ENCODE data around the gene CDHR5. TPM values are rescaled to one million over a fixed set of nuclear protein-coding genes. Genes with fewer than 3 reads are reported as not detected.

Gene CDHR5
- total and polyA plus RNA-seq, 9 of the 15 experiments (the other 6 are each of a cell fraction or from before 2014, with no cell fraction given): 0.16 TPM; not detected in 8

DNA sequence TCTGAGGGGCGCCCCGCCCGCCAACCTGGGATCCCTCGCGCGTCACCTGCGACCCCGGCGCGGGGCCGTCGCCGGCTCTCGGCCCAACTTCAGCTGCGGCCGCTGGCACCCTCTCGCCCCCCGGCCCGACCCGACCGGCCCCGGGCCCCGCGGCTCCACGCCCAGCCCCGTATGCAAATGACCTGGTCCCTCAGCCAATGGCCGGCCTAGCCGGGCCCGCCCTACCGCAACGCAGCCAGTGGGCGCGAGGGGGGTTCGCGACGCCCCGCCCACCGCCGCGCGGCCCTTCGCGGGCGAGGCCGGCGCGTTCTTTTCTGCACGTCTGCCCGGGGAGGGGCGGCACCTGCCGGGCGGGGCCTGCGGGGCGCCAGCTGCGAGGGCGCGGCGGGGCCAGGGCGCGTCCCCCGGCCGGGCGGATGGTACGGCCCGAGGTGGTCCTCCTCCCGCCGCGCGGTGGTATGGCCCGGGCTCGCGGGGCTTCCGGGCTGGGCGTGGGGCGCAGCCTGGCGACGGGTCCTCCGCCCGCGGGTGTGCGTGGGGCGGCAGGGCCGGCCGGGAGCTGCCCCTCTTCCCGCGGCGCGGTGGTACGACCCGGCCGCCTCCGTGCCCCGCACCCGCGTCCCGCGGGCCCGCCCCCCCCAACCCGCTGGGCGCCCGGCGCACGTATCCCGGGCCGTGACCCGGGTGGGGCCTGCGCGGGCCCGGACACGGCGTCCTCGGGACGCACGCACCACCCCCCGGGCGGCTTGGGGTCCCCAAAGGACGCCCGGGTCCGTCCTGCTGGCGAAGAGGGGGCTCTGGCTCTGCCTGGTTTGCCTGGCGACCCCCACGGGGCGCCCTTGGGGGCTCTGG is 56.2 kb downstream of the CDHR5 start (continued):
- TF ChIP-seq MAX (CRISPR knock-in tag; IDR thresholded peaks at IDR 0.05): no peak
- TF ChIP-seq ZNF274 (IDR thresholded peaks at IDR 0.05; ENCODE audit: borderline replicate concordance, low read depth, low read length): no peak
- TF ChIP-seq HDAC1 (IDR thresholded peaks at IDR 0.05): no peak
- TF ChIP-seq HNRNPUL1 (IDR thresholded peaks at IDR 0.05; ENCODE audit: low read length): no peak
- TF ChIP-seq GATAD2A (IDR thresholded peaks at IDR 0.05): no peak
- TF ChIP-seq, protein P1, sequence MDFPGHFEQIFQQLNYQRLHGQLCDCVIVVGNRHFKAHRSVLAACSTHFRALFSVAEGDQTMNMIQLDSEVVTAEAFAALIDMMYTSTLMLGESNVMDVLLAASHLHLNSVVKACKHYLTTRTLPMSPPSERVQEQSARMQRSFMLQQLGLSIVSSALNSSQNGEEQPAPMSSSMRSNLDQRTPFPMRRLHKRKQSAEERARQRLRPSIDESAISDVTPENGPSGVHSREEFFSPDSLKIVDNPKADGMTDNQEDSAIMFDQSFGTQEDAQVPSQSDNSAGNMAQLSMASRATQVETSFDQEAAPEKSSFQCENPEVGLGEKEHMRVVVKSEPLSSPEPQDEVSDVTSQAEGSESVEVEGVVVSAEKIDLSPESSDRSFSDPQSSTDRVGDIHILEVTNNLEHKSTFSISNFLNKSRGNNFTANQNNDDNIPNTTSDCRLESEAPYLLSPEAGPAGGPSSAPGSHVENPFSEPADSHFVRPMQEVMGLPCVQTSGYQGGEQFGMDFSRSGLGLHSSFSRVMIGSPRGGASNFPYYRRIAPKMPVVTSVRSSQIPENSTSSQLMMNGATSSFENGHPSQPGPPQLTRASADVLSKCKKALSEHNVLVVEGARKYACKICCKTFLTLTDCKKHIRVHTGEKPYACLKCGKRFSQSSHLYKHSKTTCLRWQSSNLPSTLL (IDR thresholded peaks at IDR 0.05): no peak
- TF ChIP-seq NFYB (IDR thresholded peaks at IDR 0.05; ENCODE audit: extremely low read depth, insufficient read length): peak; percentile 83
- peak; percentile 27 for TF ChIP-seq TAF1 (IDR thresholded peaks at IDR 0.05; ENCODE audit: control insufficient read depth, extremely low read depth, insufficient read depth, low read length, severe bottlenecking)
- TF ChIP-seq, protein P2, sequence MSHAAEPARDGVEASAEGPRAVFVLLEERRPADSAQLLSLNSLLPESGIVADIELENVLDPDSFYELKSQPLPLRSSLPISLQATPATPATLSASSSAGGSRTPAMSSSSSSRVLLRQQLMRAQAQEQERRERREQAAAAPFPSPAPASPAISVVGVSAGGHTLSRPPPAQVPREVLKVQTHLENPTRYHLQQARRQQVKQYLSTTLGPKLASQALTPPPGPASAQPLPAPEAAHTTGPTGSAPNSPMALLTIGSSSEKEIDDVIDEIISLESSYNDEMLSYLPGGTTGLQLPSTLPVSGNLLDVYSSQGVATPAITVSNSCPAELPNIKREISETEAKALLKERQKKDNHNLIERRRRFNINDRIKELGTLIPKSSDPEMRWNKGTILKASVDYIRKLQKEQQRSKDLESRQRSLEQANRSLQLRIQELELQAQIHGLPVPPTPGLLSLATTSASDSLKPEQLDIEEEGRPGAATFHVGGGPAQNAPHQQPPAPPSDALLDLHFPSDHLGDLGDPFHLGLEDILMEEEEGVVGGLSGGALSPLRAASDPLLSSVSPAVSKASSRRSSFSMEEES (CRISPR knock-in tag; IDR thresholded peaks at IDR 0.05): no peak
- TF ChIP-seq GATA2 (CRISPR knock-in tag; IDR thresholded peaks at IDR 0.05): no peak
- TF ChIP-seq, protein P3, sequence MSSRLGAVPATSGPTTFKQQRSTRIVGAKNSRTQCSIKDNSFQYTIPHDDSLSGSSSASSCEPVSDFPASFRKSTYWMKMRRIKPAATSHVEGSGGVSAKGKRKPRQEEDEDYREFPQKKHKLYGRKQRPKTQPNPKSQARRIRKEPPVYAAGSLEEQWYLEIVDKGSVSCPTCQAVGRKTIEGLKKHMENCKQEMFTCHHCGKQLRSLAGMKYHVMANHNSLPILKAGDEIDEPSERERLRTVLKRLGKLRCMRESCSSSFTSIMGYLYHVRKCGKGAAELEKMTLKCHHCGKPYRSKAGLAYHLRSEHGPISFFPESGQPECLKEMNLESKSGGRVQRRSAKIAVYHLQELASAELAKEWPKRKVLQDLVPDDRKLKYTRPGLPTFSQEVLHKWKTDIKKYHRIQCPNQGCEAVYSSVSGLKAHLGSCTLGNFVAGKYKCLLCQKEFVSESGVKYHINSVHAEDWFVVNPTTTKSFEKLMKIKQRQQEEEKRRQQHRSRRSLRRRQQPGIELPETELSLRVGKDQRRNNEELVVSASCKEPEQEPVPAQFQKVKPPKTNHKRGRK (tag; IDR thresholded peaks at IDR 0.05): no peak
- 0 out of 2 replicates have a peak, but pooled peaks have one; percentile 30 for TF ChIP-seq ZFX (CRISPR knock-in tag; IDR thresholded peaks at IDR 0.05)
- TF ChIP-seq ZNF41 (CRISPR knock-in tag; conservative IDR thresholded peaks at IDR 0.05): no peak; the same call in 1 of the 2 replicates
- peak in 1 of 3 experiments; percentile 32; a peak in 1 of 6 replicates for TF ChIP-seq ZBTB11 (CRISPR knock-in tag; IDR thresholded peaks at IDR 0.05)
- TF ChIP-seq SIN3B (IDR thresholded peaks at IDR 0.05; ENCODE audit: low read depth): peak; percentile 61; the same call in 1 of the 2 replicates
- TF ChIP-seq CSDE1 (IDR thresholded peaks at IDR 0.05): no peak
- no peak for TF ChIP-seq CBX1 (IDR thresholded peaks at IDR 0.05; ENCODE audit: low read depth)
- TF ChIP-seq CXXC5 (CRISPR knock-in tag; IDR thresholded peaks at IDR 0.05): peak; percentile 97
